ENCODE data around the gene OCSTAMP.

OCSTAMP gene, protein sequence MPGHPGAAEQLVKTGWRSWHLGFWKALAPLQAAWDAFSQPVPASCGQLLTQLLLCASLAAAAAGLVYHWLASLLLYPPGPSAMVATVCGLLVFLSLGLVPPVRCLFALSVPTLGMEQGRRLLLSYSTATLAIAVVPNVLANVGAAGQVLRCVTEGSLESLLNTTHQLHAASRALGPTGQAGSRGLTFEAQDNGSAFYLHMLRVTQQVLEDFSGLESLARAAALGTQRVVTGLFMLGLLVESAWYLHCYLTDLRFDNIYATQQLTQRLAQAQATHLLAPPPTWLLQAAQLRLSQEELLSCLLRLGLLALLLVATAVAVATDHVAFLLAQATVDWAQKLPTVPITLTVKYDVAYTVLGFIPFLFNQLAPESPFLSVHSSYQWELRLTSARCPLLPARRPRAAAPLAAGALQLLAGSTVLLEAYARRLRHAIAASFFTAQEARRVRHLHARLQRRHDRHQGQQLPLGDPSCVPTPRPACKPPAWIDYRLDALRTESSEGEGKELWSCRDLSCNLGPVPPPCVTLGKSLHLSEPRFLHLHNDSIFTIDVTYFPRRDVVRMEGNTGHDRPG

DNA sequence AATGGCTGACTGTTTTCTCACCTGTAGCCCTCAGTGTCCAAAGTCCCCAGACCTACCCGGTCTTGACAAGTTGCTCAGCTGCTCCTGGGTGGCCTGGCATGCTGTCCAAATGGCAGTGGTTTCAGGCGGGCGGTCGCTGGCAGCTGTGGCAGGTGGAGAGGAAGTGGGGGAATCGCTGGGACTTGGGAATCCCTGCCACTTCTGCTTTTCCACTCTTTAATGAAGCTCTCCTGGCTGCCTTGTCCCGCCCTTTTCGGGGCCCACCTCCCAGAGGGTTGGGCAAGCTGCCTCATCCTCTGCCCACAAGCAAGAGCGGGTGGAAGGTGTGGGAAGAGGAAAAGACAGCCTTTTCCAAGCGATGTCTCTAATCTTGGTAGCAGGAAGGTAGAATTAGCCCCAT lies at the start of gene OCSTAMP:
TSS of gene OCSTAMP (minus strand) at position 194 of the 400 bp plus-strand sequence. CDS start at position 100, 94 bp downstream.
- no peak for DNase-seq (ENCODE audit: insufficient read length, low spot score)
- FAIRE-seq: no peak

DNA sequence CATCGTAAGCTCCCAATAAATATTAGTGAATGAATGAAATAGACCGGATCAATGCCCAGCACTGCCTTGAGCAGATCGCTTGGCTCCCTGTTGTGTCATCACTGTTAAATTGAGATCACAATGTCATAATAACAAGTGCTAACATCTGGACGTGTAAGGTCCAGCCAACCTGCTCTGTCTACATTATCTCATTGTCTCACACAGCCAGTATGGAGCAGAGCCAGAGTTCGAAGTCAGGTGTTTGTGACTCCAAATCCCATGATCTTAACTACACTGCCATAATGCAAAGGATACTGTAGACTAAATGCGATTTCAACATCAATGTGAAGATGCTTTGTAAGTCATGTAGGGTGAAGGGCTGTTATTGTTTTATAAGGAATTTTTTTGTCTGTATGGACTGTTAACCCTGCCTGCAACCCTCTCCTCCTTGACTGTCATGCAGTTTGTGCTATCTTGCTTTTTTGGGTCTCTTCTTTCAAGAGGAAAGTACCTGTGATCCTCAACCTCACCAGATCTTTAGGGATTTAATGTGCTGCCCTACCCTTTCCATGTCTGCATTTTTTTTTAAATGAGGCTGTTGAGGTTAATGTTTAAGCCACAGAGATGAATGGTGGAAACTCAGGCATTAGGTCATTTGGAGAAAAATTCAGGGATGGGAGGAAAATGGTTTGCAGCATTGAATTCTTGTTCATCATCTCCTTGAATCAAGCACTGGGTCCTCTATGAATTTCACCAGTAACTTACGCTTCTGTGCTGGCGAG lies 49.0 kb upstream of the OCSTAMP start:
- DNase-seq (ENCODE audit: insufficient read length, low spot score) (no peak), FAIRE-seq (peak; percentile 96)

GRCh38 chr20:46595933-46596332 lies 45.5 kb upstream of the OCSTAMP start:
- FAIRE-seq: peak; percentile 28

DNA sequence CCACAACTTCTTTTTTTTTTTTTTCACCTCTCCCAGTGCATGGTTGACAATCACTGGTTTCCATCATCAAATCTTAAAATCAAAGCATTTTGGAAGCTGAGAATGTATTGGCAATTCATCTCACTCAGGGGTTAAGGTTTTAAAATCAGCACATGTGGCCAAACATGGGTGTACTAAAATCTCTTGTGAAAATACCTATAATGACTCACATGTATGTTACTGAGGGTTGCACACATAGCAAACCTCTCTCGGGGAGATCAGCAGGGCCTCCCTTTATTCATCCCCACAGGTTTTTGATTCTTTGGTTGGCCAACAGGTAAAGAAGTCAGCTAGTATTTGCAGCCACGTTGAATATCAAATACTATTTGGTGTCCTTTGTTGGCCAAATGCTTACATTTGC lies 44.3 kb upstream of the OCSTAMP start:
- peak; percentile 38 for FAIRE-seq
- DNase-seq (ENCODE audit: insufficient read length, low spot score): no peak

More at GRCh38 chr20:46595933-46596332, 45.5 kb upstream of the OCSTAMP start:
- no peak for DNase-seq (ENCODE audit: insufficient read length, low spot score)

GRCh38 chr20:46592580-46593362 lies 42.3 kb upstream of the OCSTAMP start:
- DNase-seq (ENCODE audit: insufficient read length, low spot score): no peak
- peak; percentile 59 for FAIRE-seq

DNA sequence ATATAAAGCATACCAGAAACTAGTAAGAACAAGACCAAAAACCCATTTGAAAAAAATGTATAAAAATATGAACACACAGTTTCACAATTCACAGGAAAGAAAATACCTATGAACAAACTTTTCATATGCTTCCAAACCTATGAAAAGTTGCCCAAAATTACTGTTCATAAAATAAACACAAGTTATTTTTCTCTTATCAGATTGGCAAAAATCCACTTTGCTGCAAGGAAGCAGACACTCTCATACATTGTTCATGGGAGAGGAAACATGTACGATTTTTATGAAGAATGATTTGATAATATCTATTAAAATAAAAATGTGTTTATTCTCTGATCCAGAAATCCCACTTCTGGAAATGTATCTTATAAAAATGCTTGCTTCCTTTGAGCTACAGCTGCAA lies 40.0 kb upstream of the OCSTAMP start:
- DNase-seq (ENCODE audit: insufficient read length, low spot score): no peak

GRCh38 chr20:46588532-46589511 lies 38.4 kb upstream of the OCSTAMP start:
- DNase-seq (ENCODE audit: insufficient read length, low spot score): no peak
- peak; percentile 78 for FAIRE-seq

More for the DNA sequence above, 40.0 kb upstream of the OCSTAMP start:
- no peak for FAIRE-seq

DNA sequence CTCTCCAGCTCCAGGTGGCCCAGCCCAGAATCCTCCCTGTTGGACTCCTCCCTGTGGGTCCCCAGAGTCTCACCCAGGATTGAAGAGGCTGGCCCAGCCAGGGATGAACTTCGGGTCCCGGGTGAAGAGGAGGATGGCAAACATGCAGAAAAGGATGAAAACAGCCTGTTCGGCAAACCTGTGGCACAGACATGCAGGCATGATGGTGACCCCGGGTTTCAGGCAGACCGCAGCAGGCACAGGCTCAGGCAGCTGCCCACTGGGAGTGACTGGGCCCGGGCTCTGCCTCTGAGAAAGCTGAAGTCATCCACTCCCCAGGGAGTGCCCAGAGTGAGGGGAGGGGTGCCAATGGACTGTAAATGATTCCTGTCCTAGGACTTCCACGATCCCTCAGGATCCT lies 37.5 kb upstream of the OCSTAMP start:
- DNase-seq (ENCODE audit: insufficient read length, low spot score) (no peak), FAIRE-seq (no peak)

DNA sequence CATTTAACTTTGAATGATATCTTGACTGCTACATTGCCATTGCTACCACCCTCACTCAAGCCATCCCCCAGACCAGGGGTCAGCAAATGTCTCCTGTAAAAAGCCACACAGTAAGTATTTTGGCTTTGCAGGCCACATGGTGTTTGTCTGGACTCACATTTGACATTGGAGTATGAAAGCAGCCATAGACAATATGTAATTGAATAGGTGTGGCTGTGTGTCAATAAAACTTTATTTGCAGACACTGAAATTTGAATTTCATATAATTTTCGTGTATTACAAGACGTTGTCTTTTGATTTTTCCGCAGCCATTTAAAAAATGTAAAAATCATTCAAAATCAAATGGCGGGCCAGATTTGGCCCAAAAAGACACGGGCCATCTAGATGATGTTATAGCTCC lies 36.3 kb upstream of the OCSTAMP start:
- DNase-seq (ENCODE audit: insufficient read length, low spot score) (no peak), FAIRE-seq (peak; percentile 77)

DNA sequence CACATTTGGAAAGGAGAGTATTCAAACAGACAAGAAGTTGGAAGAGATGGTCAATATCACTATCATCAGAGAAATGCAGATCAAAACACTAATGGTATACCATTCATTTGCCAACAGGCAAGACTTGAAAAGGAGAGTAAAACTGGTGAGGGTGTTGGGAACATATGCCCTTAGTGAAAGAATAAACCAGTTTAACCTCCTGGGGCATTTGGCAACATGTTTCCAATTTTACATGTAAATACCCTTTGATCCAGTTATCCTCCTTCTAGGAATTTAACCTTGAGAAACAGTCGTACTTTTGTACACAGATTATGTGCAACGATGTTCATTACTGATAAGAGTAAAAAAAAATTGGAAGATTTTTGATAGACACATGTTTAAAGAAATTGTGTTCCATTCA lies 34.1 kb upstream of the OCSTAMP start:
- FAIRE-seq: peak; percentile 70
- DNase-seq (ENCODE audit: insufficient read length, low spot score): no peak

DNA sequence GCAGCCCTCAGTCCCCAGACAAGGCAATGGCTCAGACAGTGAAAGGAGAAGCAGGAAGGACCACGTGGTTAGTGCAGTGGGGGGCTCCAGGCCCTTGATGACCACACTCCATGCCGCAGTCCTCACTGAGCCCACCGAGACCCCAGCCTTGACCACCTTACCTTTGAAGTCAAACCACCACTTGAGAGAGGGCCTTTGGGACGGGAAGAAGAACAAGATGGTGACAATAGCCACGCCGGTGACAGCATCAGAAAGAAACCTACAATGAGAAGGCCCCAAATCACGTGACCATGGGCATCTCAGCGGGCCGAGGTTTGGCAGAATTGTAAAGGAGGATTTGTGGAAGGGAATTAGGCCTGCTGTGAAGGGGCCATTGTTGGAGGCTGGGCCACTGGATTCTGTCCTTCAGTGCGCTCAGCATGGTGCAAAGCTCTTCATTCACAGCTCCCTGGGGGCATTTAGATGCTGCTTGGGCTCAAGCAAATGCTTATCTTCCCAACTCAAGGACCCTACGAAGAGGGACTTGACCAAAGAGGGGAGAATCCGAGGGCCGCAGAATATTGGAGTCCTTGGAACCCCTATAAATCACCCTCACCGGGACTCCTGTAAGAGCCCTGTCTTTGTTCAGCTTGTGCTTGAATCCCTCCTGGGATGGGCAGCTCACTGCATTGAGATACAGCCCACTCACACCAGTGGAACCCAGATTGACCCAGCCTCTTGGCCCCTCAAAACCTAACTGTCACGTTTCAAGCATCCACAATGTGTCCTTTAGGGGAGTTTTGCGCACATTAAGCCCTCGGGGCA lies 33.2 kb upstream of the OCSTAMP start:
- DNase-seq (ENCODE audit: insufficient read length, low spot score): no peak

GRCh38 chr20:46582648-46583047 lies 32.2 kb upstream of the OCSTAMP start:
- FAIRE-seq (peak; percentile 48), DNase-seq (ENCODE audit: insufficient read length, low spot score) (no peak)

More for the DNA sequence above, 33.2 kb upstream of the OCSTAMP start:
- FAIRE-seq: peak; percentile 69

DNA sequence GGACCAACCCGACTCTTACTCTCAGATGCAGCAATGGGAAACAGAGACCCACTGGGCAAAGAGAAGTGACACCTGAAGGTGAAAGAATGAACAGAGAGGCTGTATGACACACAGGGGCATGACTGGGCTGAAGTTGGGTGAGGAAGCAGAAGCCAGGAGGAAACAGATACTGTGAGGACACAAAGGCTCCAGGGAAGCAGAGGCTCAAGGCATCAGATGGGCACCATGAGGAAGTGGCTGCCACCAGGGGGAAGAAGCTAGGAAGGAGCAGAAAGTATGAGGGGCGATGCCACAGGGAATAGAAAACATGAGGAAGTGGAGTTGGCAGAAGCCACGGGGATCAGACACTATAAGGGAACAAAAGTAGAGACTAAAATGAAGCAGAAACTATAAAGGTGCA lies 30.9 kb upstream of the OCSTAMP start:
- DNase-seq (ENCODE audit: insufficient read length, low spot score) (no peak), FAIRE-seq (peak; percentile 49)

GRCh38 chr20:46580613-46581205 lies 30.3 kb upstream of the OCSTAMP start:
- no peak for DNase-seq (ENCODE audit: insufficient read length, low spot score)
- peak; percentile 28 for FAIRE-seq

GRCh38 chr20:46578745-46579144 lies 28.3 kb upstream of the OCSTAMP start:
- DNase-seq (ENCODE audit: insufficient read length, low spot score): no peak
- peak; percentile 38 for FAIRE-seq

DNA sequence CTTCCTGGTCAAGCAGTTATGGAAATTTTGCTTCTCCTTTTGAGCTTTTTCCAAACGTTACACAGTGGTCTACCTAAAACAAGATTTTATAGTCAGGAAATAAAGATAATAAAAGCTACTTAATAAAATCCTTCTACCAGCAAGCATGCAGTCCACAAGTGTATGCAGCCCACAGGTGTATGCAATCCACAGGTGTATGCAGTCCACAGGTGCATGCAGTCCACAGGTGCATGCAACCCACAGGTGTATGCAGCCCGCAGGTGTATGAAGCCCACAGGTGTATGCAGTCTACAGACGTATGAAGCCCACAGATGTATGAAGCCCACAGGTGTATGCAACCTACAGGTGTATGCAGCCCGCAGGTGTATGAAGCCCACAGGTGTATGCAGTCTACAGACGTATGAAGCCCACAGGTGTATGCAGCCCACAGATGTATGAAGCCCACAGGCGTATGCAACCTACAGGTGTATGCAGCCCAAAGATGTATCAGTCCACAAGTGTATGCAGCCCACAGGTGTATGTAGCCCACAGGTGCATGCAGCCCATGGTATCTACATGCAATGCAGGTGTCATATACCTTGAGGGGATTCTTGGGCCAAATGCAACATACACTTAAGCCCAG lies 26.4 kb upstream of the OCSTAMP start:
- FAIRE-seq: peak; percentile 93

DNA sequence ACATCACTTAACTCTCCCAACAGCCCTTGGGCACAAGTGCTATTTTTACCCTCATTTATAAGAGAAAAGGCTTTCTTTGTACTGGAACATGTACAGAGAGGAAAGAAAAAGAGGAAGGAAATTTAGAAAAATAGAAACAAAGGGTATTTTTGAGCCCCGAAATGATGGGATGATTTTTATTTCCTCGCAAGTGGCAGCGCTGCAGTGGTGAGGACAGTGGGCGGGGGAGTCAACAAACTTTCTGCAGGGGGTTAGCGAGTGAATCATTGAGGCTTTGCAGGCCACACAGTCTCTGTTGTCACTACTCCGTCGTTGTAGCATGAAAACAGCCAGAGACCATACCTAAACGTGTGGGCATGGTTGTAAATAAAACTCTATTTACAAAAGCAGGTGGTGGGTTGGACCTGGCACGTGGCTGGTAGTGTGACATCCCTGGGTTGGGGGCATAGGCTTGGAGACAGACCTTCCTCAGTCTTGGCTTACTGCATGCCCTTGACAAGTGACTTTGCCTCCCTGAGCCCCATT lies 25.5 kb upstream of the OCSTAMP start:
- FAIRE-seq: peak; percentile 4
- no peak for DNase-seq (ENCODE audit: insufficient read length, low spot score)

More for the DNA sequence above, 26.4 kb upstream of the OCSTAMP start:
- no peak for DNase-seq (ENCODE audit: insufficient read length, low spot score)
